HepG2 (cell line): ENCODE data around the gene HLF. TPM values are rescaled to one million over a fixed set of nuclear protein-coding genes. Genes with fewer than 3 reads are reported as not detected.

Source experiments
- ARNT ChIP-seq: fragments of 450-650 bp; IDR thresholded peaks from 2 replicates; pipeline ENCODE4 v1.6.1; 2017
- DR1 ChIP-seq: sonication (generic); formaldehyde crosslinking; IDR thresholded peaks from 2 replicates; pipeline ENCODE4 v1.8.0; 2021; ENCODE audit warnings: mild to moderate bottlenecking, missing genetic modification reagents, inconsistent platforms
- NR1H2 ChIP-seq: sonication (generic); formaldehyde crosslinking; IDR thresholded peaks from 2 replicates; pipeline ENCODE4 v1.8.1; 2022; ENCODE audit warnings: low read depth, missing genetic modification reagents, borderline replicate concordance
- PAF1 ChIP-seq: IDR thresholded peaks from 2 replicates; pipeline ENCODE4 v1.6.1; 2016; ENCODE audit warnings: missing genetic modification reagents, missing compliant biosample characterization
- RBAK ChIP-seq: sonication (generic); formaldehyde crosslinking; IDR thresholded peaks from 2 replicates; pipeline ENCODE4 v1.5.1; 2020; ENCODE audit warnings: mild to moderate bottlenecking, missing genetic modification reagents
- ZC3H13 ChIP-seq: sonication (generic); formaldehyde crosslinking; IDR thresholded peaks from 2 replicates; pipeline ENCODE4 v1.8.1; 2023; ENCODE audit warnings: mild to moderate bottlenecking, missing genetic modification reagents, moderate library complexity
- ZFP36L1 ChIP-seq: sonication (generic); formaldehyde crosslinking; IDR thresholded peaks from 2 replicates; pipeline ENCODE4 v1.8.0; 2022; ENCODE audit warnings: mild to moderate bottlenecking, missing genetic modification reagents, moderate library complexity
- ZNF326 ChIP-seq: sonication (generic); formaldehyde crosslinking; IDR thresholded peaks from 2 replicates; pipeline ENCODE4 v1.4.0; 2020; ENCODE audit warnings: missing genetic modification reagents, borderline replicate concordance
- ZNF724P ChIP-seq: sonication (generic); formaldehyde crosslinking; IDR thresholded peaks from 2 replicates; pipeline ENCODE4 v1.8.0; 2022; ENCODE audit warnings: missing genetic modification reagents, borderline replicate concordance
- ZSCAN9 ChIP-seq: IDR thresholded peaks from 2 replicates; pipeline ENCODE4 v1.6.1; 2016; ENCODE audit warnings: borderline replicate concordance
- polyA plus RNA-seq, 8 experiments: library from polyadenylated mRNA; depleted of rRNA in 3 of 8; stranded (reverse) in 7 of 8; unstranded in 1 of 8; fragments of >200 nt; fragmentation: Illumina TruSeq in 4 of 8; extraction: Trizol in 4 of 8; gene quantifications; 2 replicates each; pipeline versions ENCODE4 v1.2.1 to v1.2.3, GENCODE V29; 2011 to 2016; ENCODE audit warnings: low read depth in 4 of 8, missing spikeins in 1 of 8, mixed read lengths in 1 of 8; ENCODE audit not compliant: insufficient read depth in 1 of 8
- total RNA-seq, 5 experiments: library from RNA; depleted of rRNA; stranded (reverse); fragments of >200 nt; fragmentation: Illumina TruSeq; extraction: Trizol; gene quantifications; 2 replicates each; pipeline ENCODE4 v1.2.3, GENCODE V29; 2016; ENCODE audit warnings: low read depth in 1 of 5
- TF ChIP-seq, protein P1 (sequence below): sonication (generic); formaldehyde crosslinking; conservative IDR thresholded peaks from 2 replicates; pipeline ENCODE4 v1.8.0; 2022; ENCODE audit warnings: mild to moderate bottlenecking, moderate library complexity, missing genetic modification reagents
- TF ChIP-seq, protein P2 (sequence below): fragments of 450-650 bp; IDR thresholded peaks from 2 replicates; pipeline ENCODE4 v1.6.1; 2017; ENCODE audit warnings: mild to moderate bottlenecking
- TF ChIP-seq, protein P3 (sequence below): sonication (generic); formaldehyde crosslinking; IDR thresholded peaks from 2 replicates; pipeline ENCODE4 v1.5.1; 2020; ENCODE audit warnings: mild to moderate bottlenecking, missing genetic modification reagents, moderate library complexity
- TF ChIP-seq, protein P4 (sequence below): sonication (generic); formaldehyde crosslinking; IDR thresholded peaks from 2 replicates; pipeline ENCODE4 v1.5.1; 2020; ENCODE audit warnings: mild to moderate bottlenecking, missing genetic modification reagents, moderate library complexity
- TF ChIP-seq, protein P5 (sequence below): IDR thresholded peaks from 2 replicates; pipeline ENCODE4 v1.4.0; 2020; ENCODE audit warnings: mild to moderate bottlenecking, missing genetic modification reagents

Gene HLF
- total and polyA plus RNA-seq, 2 of the 13 experiments (the other 11 are each of a cell fraction or from before 2014, with no cell fraction given) = 202 to 346 TPM

DNA sequence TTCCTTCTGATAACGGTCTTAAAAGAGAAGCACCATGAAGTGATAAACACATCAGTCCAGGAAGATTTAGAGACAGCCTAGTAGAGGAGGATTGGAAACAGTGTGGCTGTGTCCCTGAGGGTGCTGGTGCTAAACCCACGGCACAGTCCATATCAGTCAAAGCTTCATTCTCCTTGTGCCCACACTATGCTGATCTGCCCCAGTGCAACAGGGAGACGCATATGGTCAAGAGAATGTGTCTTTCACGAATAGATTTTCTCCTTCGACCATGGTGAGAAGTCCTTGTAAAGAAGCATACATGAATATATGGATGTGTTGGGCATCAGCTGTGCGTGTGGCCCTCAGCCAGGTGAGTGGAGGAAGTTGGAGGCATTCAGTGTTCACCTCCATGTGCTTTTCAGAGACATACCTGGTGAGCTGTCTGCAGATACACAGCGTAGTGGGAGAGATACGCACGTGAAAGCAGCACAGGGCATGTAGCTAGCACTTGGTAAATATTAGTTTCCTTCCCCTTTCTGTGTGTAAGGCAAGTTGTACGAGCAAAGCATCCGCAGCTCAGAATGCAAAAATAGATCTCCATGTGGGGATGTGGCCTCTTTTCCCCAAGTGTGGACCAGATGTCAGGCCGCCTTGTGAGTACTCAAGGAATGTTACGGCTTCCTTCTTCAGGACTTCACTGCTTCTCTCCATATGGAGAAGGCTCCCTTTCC is 29.4 kb downstream of the HLF start (continued):
- TF ChIP-seq DR1 (CRISPR knock-in tag) (no peak; the same call in 1 of the 2 replicates), ZC3H13 (peak; percentile 42; the same call in 1 of the 2 replicates), RBAK (CRISPR knock-in tag) (no peak), ZFP36L1 (CRISPR knock-in tag) (peak; percentile 19; the same call in 1 of the 2 replicates), NR1H2 (CRISPR knock-in tag) (no peak), ARNT (no peak), ZSCAN9 (CRISPR knock-in tag) (no peak), ZNF326 (CRISPR knock-in tag) (no peak), ZNF724P (CRISPR knock-in tag) (no peak), PAF1 (peak; percentile 47)
- TF ChIP-seq, protein P1, sequence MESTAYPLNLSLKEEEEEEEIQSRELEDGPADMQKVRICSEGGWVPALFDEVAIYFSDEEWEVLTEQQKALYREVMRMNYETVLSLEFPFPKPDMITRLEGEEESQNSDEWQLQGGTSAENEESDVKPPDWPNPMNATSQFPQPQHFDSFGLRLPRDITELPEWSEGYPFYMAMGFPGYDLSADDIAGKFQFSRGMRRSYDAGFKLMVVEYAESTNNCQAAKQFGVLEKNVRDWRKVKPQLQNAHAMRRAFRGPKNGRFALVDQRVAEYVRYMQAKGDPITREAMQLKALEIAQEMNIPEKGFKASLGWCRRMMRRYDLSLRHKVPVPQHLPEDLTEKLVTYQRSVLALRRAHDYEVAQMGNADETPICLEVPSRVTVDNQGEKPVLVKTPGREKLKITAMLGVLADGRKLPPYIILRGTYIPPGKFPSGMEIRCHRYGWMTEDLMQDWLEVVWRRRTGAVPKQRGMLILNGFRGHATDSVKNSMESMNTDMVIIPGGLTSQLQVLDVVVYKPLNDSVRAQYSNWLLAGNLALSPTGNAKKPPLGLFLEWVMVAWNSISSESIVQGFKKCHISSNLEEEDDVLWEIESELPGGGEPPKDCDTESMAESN (CRISPR knock-in tag) = peak; percentile 48; the same call in 1 of the 2 replicates
- TF ChIP-seq, protein P2, sequence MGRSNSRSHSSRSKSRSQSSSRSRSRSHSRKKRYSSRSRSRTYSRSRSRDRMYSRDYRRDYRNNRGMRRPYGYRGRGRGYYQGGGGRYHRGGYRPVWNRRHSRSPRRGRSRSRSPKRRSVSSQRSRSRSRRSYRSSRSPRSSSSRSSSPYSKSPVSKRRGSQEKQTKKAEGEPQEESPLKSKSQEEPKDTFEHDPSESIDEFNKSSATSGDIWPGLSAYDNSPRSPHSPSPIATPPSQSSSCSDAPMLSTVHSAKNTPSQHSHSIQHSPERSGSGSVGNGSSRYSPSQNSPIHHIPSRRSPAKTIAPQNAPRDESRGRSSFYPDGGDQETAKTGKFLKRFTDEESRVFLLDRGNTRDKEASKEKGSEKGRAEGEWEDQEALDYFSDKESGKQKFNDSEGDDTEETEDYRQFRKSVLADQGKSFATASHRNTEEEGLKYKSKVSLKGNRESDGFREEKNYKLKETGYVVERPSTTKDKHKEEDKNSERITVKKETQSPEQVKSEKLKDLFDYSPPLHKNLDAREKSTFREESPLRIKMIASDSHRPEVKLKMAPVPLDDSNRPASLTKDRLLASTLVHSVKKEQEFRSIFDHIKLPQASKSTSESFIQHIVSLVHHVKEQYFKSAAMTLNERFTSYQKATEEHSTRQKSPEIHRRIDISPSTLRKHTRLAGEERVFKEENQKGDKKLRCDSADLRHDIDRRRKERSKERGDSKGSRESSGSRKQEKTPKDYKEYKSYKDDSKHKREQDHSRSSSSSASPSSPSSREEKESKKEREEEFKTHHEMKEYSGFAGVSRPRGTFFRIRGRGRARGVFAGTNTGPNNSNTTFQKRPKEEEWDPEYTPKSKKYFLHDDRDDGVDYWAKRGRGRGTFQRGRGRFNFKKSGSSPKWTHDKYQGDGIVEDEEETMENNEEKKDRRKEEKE = no peak
- TF ChIP-seq, protein P3, sequence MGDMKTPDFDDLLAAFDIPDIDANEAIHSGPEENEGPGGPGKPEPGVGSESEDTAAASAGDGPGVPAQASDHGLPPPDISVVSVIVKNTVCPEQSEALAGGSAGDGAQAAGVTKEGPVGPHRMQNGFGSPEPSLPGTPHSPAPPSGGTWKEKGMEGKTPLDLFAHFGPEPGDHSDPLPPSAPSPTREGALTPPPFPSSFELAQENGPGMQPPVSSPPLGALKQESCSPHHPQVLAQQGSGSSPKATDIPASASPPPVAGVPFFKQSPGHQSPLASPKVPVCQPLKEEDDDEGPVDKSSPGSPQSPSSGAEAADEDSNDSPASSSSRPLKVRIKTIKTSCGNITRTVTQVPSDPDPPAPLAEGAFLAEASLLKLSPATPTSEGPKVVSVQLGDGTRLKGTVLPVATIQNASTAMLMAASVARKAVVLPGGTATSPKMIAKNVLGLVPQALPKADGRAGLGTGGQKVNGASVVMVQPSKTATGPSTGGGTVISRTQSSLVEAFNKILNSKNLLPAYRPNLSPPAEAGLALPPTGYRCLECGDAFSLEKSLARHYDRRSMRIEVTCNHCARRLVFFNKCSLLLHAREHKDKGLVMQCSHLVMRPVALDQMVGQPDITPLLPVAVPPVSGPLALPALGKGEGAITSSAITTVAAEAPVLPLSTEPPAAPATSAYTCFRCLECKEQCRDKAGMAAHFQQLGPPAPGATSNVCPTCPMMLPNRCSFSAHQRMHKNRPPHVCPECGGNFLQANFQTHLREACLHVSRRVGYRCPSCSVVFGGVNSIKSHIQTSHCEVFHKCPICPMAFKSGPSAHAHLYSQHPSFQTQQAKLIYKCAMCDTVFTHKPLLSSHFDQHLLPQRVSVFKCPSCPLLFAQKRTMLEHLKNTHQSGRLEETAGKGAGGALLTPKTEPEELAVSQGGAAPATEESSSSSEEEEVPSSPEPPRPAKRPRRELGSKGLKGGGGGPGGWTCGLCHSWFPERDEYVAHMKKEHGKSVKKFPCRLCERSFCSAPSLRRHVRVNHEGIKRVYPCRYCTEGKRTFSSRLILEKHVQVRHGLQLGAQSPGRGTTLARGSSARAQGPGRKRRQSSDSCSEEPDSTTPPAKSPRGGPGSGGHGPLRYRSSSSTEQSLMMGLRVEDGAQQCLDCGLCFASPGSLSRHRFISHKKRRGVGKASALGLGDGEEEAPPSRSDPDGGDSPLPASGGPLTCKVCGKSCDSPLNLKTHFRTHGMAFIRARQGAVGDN = no peak; the same call in 1 of the 2 replicates
- TF ChIP-seq, protein P4, sequence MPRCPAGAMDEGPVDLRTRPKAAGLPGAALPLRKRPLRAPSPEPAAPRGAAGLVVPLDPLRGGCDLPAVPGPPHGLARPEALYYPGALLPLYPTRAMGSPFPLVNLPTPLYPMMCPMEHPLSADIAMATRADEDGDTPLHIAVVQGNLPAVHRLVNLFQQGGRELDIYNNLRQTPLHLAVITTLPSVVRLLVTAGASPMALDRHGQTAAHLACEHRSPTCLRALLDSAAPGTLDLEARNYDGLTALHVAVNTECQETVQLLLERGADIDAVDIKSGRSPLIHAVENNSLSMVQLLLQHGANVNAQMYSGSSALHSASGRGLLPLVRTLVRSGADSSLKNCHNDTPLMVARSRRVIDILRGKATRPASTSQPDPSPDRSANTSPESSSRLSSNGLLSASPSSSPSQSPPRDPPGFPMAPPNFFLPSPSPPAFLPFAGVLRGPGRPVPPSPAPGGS = no peak
- TF ChIP-seq, protein P5, sequence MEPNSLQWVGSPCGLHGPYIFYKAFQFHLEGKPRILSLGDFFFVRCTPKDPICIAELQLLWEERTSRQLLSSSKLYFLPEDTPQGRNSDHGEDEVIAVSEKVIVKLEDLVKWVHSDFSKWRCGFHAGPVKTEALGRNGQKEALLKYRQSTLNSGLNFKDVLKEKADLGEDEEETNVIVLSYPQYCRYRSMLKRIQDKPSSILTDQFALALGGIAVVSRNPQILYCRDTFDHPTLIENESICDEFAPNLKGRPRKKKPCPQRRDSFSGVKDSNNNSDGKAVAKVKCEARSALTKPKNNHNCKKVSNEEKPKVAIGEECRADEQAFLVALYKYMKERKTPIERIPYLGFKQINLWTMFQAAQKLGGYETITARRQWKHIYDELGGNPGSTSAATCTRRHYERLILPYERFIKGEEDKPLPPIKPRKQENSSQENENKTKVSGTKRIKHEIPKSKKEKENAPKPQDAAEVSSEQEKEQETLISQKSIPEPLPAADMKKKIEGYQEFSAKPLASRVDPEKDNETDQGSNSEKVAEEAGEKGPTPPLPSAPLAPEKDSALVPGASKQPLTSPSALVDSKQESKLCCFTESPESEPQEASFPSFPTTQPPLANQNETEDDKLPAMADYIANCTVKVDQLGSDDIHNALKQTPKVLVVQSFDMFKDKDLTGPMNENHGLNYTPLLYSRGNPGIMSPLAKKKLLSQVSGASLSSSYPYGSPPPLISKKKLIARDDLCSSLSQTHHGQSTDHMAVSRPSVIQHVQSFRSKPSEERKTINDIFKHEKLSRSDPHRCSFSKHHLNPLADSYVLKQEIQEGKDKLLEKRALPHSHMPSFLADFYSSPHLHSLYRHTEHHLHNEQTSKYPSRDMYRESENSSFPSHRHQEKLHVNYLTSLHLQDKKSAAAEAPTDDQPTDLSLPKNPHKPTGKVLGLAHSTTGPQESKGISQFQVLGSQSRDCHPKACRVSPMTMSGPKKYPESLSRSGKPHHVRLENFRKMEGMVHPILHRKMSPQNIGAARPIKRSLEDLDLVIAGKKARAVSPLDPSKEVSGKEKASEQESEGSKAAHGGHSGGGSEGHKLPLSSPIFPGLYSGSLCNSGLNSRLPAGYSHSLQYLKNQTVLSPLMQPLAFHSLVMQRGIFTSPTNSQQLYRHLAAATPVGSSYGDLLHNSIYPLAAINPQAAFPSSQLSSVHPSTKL = no peak
